Natural killer cell (primary cell): ENCODE data around the gene MICAL2. TPM values are rescaled to one million over a fixed set of nuclear protein-coding genes. Genes with fewer than 3 reads are reported as not detected.

Experiments used
- ATAC-seq, 3 donors: fragments of 150-1000 bp in 2 of 3; fragments of 200-7000 bp in 1 of 3; cut with Tn5 transposase; 1 replicate in 1 of 3; 2 replicates in 2 of 3; pipeline ENCODE4 v1.10.0; 2021; ENCODE audit warnings: mild to moderate bottlenecking in 2 of 3, moderate library complexity in 2 of 3
- DNase-seq, 2 donors: peaks; one replicate each; pipeline versions ENCODE4 v3.0.0 to v3.0.0-alpha.2; 2013 to 2021; ENCODE audit warnings: mixed read lengths in 1 of 2
- H3K27ac ChIP-seq: one replicate; pipeline ENCODE4 v1.5.1; 2013; ENCODE audit warnings: mild to moderate bottlenecking, low read length
- H3K27me3 ChIP-seq: one replicate; pipeline ENCODE4 v1.6.1; 2013; ENCODE audit warnings: low read length; ENCODE audit not compliant: control insufficient read depth, insufficient read depth
- H3K36me3 ChIP-seq: one replicate; pipeline ENCODE4 v1.6.1; 2013; ENCODE audit warnings: low read length; ENCODE audit not compliant: control insufficient read depth, insufficient read depth
- H3K4me1 ChIP-seq: one replicate; pipeline ENCODE4 v1.6.1; 2013; ENCODE audit warnings: low read length; ENCODE audit not compliant: control insufficient read depth, insufficient read depth
- H3K4me3 ChIP-seq: one replicate; pipeline ENCODE4 v1.5.1; 2013; ENCODE audit warnings: low read length
- H3K9me3 ChIP-seq: one replicate; pipeline ENCODE4 v1.6.1; 2013; ENCODE audit warnings: low read length; ENCODE audit not compliant: control insufficient read depth, insufficient read depth
- H3K27ac Mint-ChIP-seq, 2 donors: one replicate each; pipeline ENCODE4 v1.8.0; 2022; ENCODE audit warnings: mild to moderate bottlenecking in 2 of 2, mixed read lengths in 2 of 2, moderate library complexity in 1 of 2
- H3K27me3 Mint-ChIP-seq, 2 donors: one replicate each; pipeline ENCODE4 v1.8.0; 2022; ENCODE audit warnings: low read depth in 2 of 2, mixed read lengths in 2 of 2
- H3K36me3 Mint-ChIP-seq: one replicate; pipeline ENCODE4 v1.8.0; 2022; ENCODE audit warnings: mixed read lengths
- H3K4me1 Mint-ChIP-seq, 2 donors: one replicate each; pipeline ENCODE4 v1.8.0; 2022; ENCODE audit warnings: mixed read lengths in 2 of 2
- H3K4me3 Mint-ChIP-seq: one replicate; pipeline ENCODE4 v1.8.0; 2022; ENCODE audit warnings: mild to moderate bottlenecking, moderate library complexity, mixed read lengths
- H3K9me3 Mint-ChIP-seq, 2 donors: one replicate each; pipeline ENCODE4 v1.8.0; 2022; ENCODE audit warnings: mixed read lengths in 2 of 2
- CTCF ChIP-seq: fragments of 200-600 bp; IDR thresholded peaks from one replicate; pipeline ENCODE4 v1.8.0; 2022; ENCODE audit warnings: antibody characterized with exemption
- WGBS: methylation state at CpG from one replicate; pipeline ENCODE4 v1.1.7; 2013; ENCODE audit warnings: missing lambda C conversion rate; ENCODE audit not compliant: insufficient coverage; 5-methylcytosine and 5-hydroxymethylcytosine counted together
- intact Hi-C: fragments of 100-400 bp; cut with micrococcal nuclease; formaldehyde crosslinking; loops from one replicate; pipeline ENCODE4 v1.14.2; 2022
- total RNA-seq, 4 donors: library from RNA; stranded (reverse); fragments of 120-200 nt in 1 of 4; gene quantifications; one replicate each; pipeline versions ENCODE4 v1.2.3 to v1.2.4, GENCODE V29; 2013 to 2022

Gene MICAL2
- total RNA-seq = 10 to 100 TPM; 54.6 to 68.6 (median 57.4) TPM
- total RNA-seq (2013) = 55.3 TPM

GRCh38 chr11:12110201-12110713, at the start of gene MICAL2:
Gene MICAL2 (plus strand): TSS chr11:12110590. CDS start chr11:12162156, 51,566 bp downstream.
- Mint-ChIP-seq H3K4me1 (peaks cover 26 to 32% of the 10 kb centered on the region in 2 donors), H3K9me3 (no peaks in the 10 kb centered on the region), H3K4me3 (peak within 1 kb of the TSS; percentile 83), H3K27ac (peak within 1 kb of the TSS in 1 of 2 donors; percentile 80), H3K36me3 (no peaks in the 10 kb centered on the region), H3K27me3 (peaks cover under 1 to 5% of the 10 kb centered on the region in 2 donors)
- Histone ChIP-seq H3K4me3 (peak within 1 kb of the TSS; percentile 46), H3K9me3 (no peaks in the 10 kb centered on the region), H3K27ac (peak within 1 kb of the TSS; percentile 9), H3K4me1 (peaks cover 44% of the 10 kb centered on the region), H3K27me3 (no peaks in the 10 kb centered on the region), H3K36me3 (no peaks in the 10 kb centered on the region)
- no peak for TF ChIP-seq CTCF
- under 1% methylated on average over 56 of the region's 56 CpGs for WGBS
- ATAC-seq (peak; percentile 95 to 99 (median 97)), DNase-seq (peak; percentile 86 to 92)
- intact Hi-C loops = loop anchor here (1.0 to 5.0 kb wide), 2 partner anchors 112 to 126 kb away; no protein-coding TSS in a partner anchor

GRCh38 chr11:12061851-12062560, 48.4 kb upstream of the MICAL2 start:
- no peak for DNase-seq
- no peaks in the 10 kb centered on the region for H3K27me3 ChIP-seq
- peaks cover 5 to 9% of the 10 kb centered on the region in 2 donors for H3K4me1 Mint-ChIP-seq
- H3K27me3 Mint-ChIP-seq = peaks cover 0 to 11% of the 10 kb centered on the region in 2 donors
- 21% methylated on average over 9 of the region's 9 CpGs for WGBS
- no peak overlapping the region for H3K4me3 Mint-ChIP-seq
- peak overlapping the region in 1 of 2 donors; percentile 58 for H3K27ac Mint-ChIP-seq
- ATAC-seq = peak in 2 of 3 donors; percentile 31 to 61
- H3K4me1 ChIP-seq = peaks cover 17% of the 10 kb centered on the region
- H3K36me3 Mint-ChIP-seq = no peaks in the 10 kb centered on the region
- H3K9me3 ChIP-seq = no peaks in the 10 kb centered on the region
- H3K27ac ChIP-seq = peak overlapping the region; percentile 3
- TF ChIP-seq CTCF = no peak
- H3K4me3 ChIP-seq = no peak overlapping the region
- intact Hi-C loops = no loop called here
- H3K36me3 ChIP-seq = no peaks in the 10 kb centered on the region
- H3K9me3 Mint-ChIP-seq = no peaks in the 10 kb centered on the region

- no peak overlapping the region for H3K27ac ChIP-seq
- TF ChIP-seq CTCF = no peak
- H3K9me3 Mint-ChIP-seq = no peaks in the 10 kb centered on the region
- no peak overlapping the region for H3K27ac Mint-ChIP-seq
- intact Hi-C loops = no loop called here
- H3K36me3 ChIP-seq = no peaks in the 10 kb centered on the region
- peaks cover 17% of the 10 kb centered on the region for H3K4me1 ChIP-seq
- DNase-seq (no peak), ATAC-seq (no peak)
- H3K4me1 Mint-ChIP-seq = peaks cover 5 to 9% of the 10 kb centered on the region in 2 donors
- no peaks in the 10 kb centered on the region for H3K9me3 ChIP-seq
- H3K27me3 ChIP-seq = no peaks in the 10 kb centered on the region
- H3K4me3 Mint-ChIP-seq = no peak overlapping the region
- peaks cover 9 to 23% of the 10 kb centered on the region in 2 donors for H3K27me3 Mint-ChIP-seq
- WGBS = 94% methylated on average over 2 of the region's 2 CpGs
- no peaks in the 10 kb centered on the region for H3K36me3 Mint-ChIP-seq
- no peak overlapping the region for H3K4me3 ChIP-seq
Measured at GRCh38 chr11:12063251-12063650, 47.1 kb upstream of the MICAL2 start.
